ENCODE measurements around the gene FKBP9.
"Not testable (repeated sequence)": the region's sequence is repeated elsewhere in the genome, so short reads cannot be mapped to it uniquely, and the experiment has no call there.

The FKBP9 gene

DNA sequence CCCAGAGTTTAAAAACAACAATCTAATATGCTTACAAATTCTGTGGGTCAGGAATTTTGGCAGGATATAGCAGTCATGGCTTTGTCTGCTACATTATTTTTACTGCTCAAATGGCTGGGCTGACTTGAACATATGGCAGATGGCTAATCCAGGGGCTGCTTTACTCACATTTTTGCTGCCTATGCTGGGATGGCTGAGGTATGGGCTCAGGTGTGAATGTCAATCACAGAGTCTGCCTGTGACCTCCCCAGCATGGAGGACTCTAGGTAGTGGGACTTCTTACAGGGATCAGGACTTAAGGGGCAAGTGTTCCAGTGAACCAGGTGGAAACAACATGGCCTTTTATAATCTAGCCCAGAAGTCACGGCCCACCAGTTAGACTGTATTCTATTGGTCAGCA is 4.4 kb upstream of the FKBP9 start:
- no peak overlapping the region for H3K4me3 ChIP-seq (ENCODE audit: low read depth, low read length)
- no peak for DNase-seq (ENCODE audit: low read depth)
- TF ChIP-seq, protein P1, sequence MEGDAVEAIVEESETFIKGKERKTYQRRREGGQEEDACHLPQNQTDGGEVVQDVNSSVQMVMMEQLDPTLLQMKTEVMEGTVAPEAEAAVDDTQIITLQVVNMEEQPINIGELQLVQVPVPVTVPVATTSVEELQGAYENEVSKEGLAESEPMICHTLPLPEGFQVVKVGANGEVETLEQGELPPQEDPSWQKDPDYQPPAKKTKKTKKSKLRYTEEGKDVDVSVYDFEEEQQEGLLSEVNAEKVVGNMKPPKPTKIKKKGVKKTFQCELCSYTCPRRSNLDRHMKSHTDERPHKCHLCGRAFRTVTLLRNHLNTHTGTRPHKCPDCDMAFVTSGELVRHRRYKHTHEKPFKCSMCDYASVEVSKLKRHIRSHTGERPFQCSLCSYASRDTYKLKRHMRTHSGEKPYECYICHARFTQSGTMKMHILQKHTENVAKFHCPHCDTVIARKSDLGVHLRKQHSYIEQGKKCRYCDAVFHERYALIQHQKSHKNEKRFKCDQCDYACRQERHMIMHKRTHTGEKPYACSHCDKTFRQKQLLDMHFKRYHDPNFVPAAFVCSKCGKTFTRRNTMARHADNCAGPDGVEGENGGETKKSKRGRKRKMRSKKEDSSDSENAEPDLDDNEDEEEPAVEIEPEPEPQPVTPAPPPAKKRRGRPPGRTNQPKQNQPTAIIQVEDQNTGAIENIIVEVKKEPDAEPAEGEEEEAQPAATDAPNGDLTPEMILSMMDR (IDR thresholded peaks at IDR 0.05; ENCODE audit: control insufficient read depth, extremely low read depth, insufficient read depth): no peak

GRCh38 chr7:32958046-32959025 is 1.1 kb downstream of the FKBP9 start:
- peak overlapping the region; percentile 59 for H3K4me3 ChIP-seq (ENCODE audit: low read depth, low read length)
- TF ChIP-seq, protein P1 (IDR thresholded peaks at IDR 0.05; ENCODE audit: control insufficient read depth, extremely low read depth, insufficient read depth): no peak
- no peak for DNase-seq (ENCODE audit: low read depth)

DNA sequence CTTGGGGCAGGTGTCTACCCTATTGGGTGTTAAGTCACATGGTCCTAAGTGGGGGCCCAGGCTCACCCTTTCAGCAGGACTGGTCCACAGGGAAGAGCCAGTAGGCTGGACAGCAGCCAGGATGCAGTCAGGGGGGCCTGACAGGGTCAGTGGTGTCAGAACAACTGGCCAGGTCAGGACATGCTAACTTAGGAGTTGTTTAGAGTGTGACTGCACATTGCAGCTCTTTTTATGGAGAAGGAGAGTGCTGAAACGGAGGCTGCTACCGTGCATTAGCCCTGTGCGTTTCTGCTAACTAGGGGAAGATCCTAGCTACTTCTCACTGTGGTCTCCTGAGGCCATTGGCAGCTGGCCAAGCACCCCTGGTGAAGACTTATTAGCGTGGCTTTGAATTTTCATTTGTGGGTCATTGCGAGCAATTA is 6.7 kb downstream of the FKBP9 start:
- DNase-seq (ENCODE audit: low read depth); H3K4me3 ChIP-seq (ENCODE audit: low read depth, low read length): not testable (repeated sequence)

DNA sequence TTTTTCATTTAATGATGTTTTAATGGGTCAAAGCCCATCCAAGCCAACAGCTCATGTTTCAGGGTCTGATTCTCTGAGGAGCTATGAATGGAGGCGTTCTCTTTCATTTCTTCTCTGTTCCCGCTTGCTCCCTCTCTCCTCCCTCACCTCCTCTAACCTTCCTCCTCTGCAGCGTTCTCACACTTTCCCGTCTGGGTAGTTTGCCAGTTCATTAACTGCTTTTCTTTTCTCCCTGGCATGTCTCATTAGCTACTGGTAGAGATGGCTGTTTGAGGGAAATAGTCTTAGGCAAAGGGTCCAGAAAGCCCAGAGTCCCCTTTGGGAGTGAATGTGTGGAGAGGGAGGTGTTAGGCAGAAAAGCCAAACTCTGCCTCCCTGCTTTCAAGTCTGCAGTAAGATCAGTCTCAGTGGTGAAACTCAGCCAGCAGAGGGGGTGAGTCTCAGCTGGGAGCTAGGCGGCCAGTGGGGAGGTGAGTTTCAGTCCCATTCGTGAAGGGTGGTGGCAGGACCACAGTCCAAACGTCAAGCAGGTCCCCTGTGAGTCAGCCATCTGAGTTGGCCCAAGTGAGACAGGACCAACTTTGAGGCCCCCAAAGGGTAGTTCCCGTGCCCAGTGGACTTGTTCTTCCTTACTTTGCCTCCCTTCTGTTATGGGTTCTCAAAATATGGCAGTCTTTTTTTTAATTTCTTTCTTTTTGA is 7.4 kb downstream of the FKBP9 start:
- not testable (repeated sequence) for H3K4me3 ChIP-seq (ENCODE audit: low read depth, low read length); DNase-seq (ENCODE audit: low read depth)

- not testable (repeated sequence) for H3K4me3 ChIP-seq (ENCODE audit: low read depth, low read length); DNase-seq (ENCODE audit: low read depth)
Observed at GRCh38 chr7:32966489-32967267, 9.4 kb downstream of the FKBP9 start.

GRCh38 chr7:32967268-32967582 is 10.0 kb downstream of the FKBP9 start:
- H3K4me3 ChIP-seq (ENCODE audit: low read depth, low read length); DNase-seq (ENCODE audit: low read depth): not testable (repeated sequence)

GRCh38 chr7:32971967-32972366 is 14.7 kb downstream of the FKBP9 start:
- not testable (repeated sequence) for H3K4me3 ChIP-seq (ENCODE audit: low read depth, low read length); DNase-seq (ENCODE audit: low read depth)

GRCh38 chr7:32977159-32977558 is 19.9 kb downstream of the FKBP9 start:
- not testable (repeated sequence) for DNase-seq (ENCODE audit: low read depth); H3K4me3 ChIP-seq (ENCODE audit: low read depth, low read length)

DNA sequence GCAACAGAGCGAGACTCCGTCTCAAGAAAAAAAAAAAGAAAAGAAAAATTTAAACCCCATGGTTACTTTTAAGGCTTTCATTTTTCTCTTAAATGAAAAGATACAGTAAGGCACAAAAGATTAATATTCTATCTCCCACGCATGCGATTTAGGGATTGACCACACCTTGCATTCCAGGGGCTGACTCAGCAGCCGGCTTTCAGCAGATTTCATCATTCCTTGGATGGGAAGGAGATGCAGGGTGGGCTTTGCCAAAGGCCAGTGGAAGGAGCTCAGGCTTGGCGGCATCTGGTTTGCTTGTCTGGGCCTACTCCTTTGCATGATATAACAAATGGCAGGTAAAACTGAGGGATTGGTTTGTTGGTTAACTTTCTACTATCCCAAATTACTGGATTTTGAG is 22.0 kb downstream of the FKBP9 start:
- H3K4me3 ChIP-seq (ENCODE audit: low read depth, low read length); DNase-seq (ENCODE audit: low read depth): not testable (repeated sequence)

- H3K4me3 ChIP-seq (ENCODE audit: low read depth, low read length); DNase-seq (ENCODE audit: low read depth): not testable (repeated sequence)
Observed at GRCh38 chr7:32979902-32980301, 22.7 kb downstream of the FKBP9 start.

DNA sequence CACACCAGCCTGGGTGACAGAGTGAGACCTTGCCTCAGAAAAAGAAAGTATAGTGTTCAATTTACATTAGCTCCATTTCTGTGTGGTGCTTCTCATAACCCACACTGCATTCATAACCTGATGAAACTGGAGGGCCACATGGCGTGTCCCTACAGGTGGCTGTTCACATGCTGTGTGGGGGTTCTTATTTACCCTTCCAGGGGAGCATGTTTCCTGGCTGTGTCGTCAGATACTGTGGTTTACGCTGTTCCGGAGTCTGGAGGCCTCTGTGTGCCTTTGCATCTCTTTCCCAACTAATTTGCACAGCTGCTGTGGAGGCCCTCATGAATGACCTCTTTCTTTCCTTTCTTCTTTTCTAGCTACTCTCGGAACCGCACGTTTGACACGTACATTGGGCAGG is 30.9 kb downstream of the FKBP9 start:
- not testable (repeated sequence) for DNase-seq (ENCODE audit: low read depth); H3K4me3 ChIP-seq (ENCODE audit: low read depth, low read length)

GRCh38 chr7:32991068-32991585 is 33.9 kb downstream of the FKBP9 start:
- not testable (repeated sequence) for H3K4me3 ChIP-seq (ENCODE audit: low read depth, low read length)
- DNase-seq (ENCODE audit: low read depth): peak; percentile 18

- not testable (repeated sequence) for DNase-seq (ENCODE audit: low read depth); H3K4me3 ChIP-seq (ENCODE audit: low read depth, low read length)
Observed at GRCh38 chr7:32991975-32992700, 34.9 kb downstream of the FKBP9 start.

DNA sequence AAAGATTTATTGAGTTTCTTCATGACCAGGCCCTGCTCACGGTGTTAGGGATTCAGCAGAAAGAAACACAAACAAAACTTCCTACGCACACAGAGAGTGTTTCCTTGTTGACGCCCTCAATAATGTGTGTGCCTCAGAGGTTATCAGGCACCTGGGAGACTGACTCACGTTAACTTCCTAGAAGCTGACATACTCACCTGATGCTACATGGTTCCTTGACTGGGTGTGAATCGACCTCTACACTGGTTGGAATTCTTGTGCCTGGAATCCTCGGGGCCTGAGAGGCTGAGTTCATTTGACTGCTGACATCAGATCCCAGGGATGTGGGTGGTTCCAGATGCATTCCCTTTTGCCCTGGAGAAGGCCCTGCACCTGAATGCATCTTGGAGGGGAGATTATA is 35.5 kb downstream of the FKBP9 start:
- not testable (repeated sequence) for H3K4me3 ChIP-seq (ENCODE audit: low read depth, low read length); DNase-seq (ENCODE audit: low read depth)

- H3K4me3 ChIP-seq (ENCODE audit: low read depth, low read length); DNase-seq (ENCODE audit: low read depth): not testable (repeated sequence)
Observed at GRCh38 chr7:32997956-32998355, 40.7 kb downstream of the FKBP9 start.

Data from LNCaP clone FGC (cell line).